Measurements from ENCODE around the gene PSENEN.

- TF ChIP-seq CTCF (IDR thresholded peaks at IDR 0.05; ENCODE audit: control extremely low read depth in 1 of 3, insufficient read depth in 1 of 3, low read depth in 1 of 3, low read length in 3 of 3) (no peak), GABPA (IDR thresholded peaks at IDR 0.05; ENCODE audit: borderline replicate concordance, insufficient read depth, low read length) (no peak), YY1 (IDR thresholded peaks at IDR 0.05; ENCODE audit: low read depth, low read length) (no peak), NANOG (IDR thresholded peaks at IDR 0.05; ENCODE audit: insufficient read depth, low read depth, low read length, poor library complexity, severe bottlenecking) (no peak), ATF3 (IDR thresholded peaks at IDR 0.05; ENCODE audit: insufficient read depth, low read depth, low read length) (no peak), RNF2 (IDR thresholded peaks at IDR 0.05; ENCODE audit: borderline replicate concordance, low read depth, low read length, missing control alignments, poor library complexity, severe bottlenecking) (no peak), RAD21 (IDR thresholded peaks at IDR 0.05 in 1 of 2, conservative IDR thresholded peaks at IDR 0.05 in 1 of 2; ENCODE audit: low read depth in 2 of 2, low read length in 2 of 2) (no peak), E2F6 (IDR thresholded peaks at IDR 0.05) (no peak), BCL11A (IDR thresholded peaks at IDR 0.05; ENCODE audit: low read depth in 2 of 2, low read length in 2 of 2) (no peak), SAP30 (IDR thresholded peaks at IDR 0.05; ENCODE audit: insufficient read depth, insufficient replicate concordance, low read length) (no peak), MAX (IDR thresholded peaks at IDR 0.05) (no peak), POLR2AphosphoS5 (IDR thresholded peaks at IDR 0.05; ENCODE audit: low read depth, low read length) (no peak), CREB1 (IDR thresholded peaks at IDR 0.05) (no peak), CHD1 (IDR thresholded peaks at IDR 0.05; ENCODE audit: low read depth, low read length) (no peak)
These were observed 5.4 kb upstream of the PSENEN start for GRCh38 chr19:35740108-35740422.

Data from H1 (cell line).